Right lobe of liver (tissue), 6 donors: ENCODE results near the gene MYOM1. TPM values are rescaled to one million over a fixed set of nuclear protein-coding genes. Genes with fewer than 3 reads are reported as not detected.

Source experiments
- ATAC-seq, 4 donors: fragments of 200-7000 bp; cut with Tn5 transposase; one replicate each; pipeline ENCODE4 v1.9.1; 2020; ENCODE audit warnings: mild to moderate bottlenecking in 4 of 4, moderate library complexity in 4 of 4
- DNase-seq, 3 donors: peaks; one replicate each; pipeline ENCODE4 v3.0.0-alpha.2; 2020
- H3K27ac ChIP-seq, 3 donors: fragments of 200-600 bp; one replicate each; pipeline ENCODE4 v1.8.0; 2022
- H3K27me3 ChIP-seq, 2 donors: fragments of 200-600 bp; one replicate each; pipeline ENCODE4 v1.8.0; 2022
- H3K36me3 ChIP-seq, 4 donors: fragments of 200-600 bp; sonication (generic) in 1 of 4; one replicate each; pipeline versions ENCODE4 v1.5.1 to v1.8.0; 2017 to 2022; ENCODE audit warnings: control low read depth in 1 of 4
- H3K4me1 ChIP-seq, 4 donors: fragments of 200-600 bp; sonication (generic) in 1 of 4; one replicate each; pipeline versions ENCODE4 v1.5.1 to v1.8.0; 2017 to 2022; ENCODE audit warnings: control low read depth in 1 of 4
- H3K4me3 ChIP-seq, 3 donors: fragments of 200-600 bp; one replicate each; pipeline ENCODE4 v1.8.0; 2022
- H3K9me3 ChIP-seq, 4 donors: fragments of 200-600 bp; sonication (generic) in 1 of 4; one replicate each; pipeline versions ENCODE4 v1.5.1 to v1.8.0; 2017 to 2022; ENCODE audit warnings: control low read depth in 1 of 4
- POLR2A ChIP-seq: fragments of 450-650 bp; IDR thresholded peaks from one replicate; pipeline ENCODE4 v1.6.1; 2017; ENCODE audit warnings: antibody characterized with exemption, mild to moderate bottlenecking
- WGBS: methylation state at CpG from one replicate; pipeline ENCODE4 v1.1.6; 2018; ENCODE audit warnings: low coverage, low lambda C conversion rate; ENCODE audit not compliant: insufficient coverage; ENCODE audit errors: missing lambda C conversion rate; 5-methylcytosine and 5-hydroxymethylcytosine counted together
- intact Hi-C, 2 donors: fragments of 100-400 bp; cut with DNase I; formaldehyde crosslinking; loops; one replicate each; pipeline versions ENCODE4 v1.11.2 to v1.14.1; 2022
- total RNA-seq, 6 experiments: library from RNA; depleted of rRNA in 2 of 6; stranded (reverse); fragments of >200 nt in 2 of 6; fragmentation: NEBNext Ultra II Directional in 3 of 6; extraction: Animal tissue kit (Norgen Biotek cat#: 25700) in 3 of 6; gene quantifications; one replicate each; pipeline versions ENCODE4 v1.1.0 to v1.2.4, GENCODE V29; 2016 to 2023
- TF ChIP-seq, protein P1 (sequence below), 4 donors: fragments of 200-600 bp in 3 of 4; fragments of 450-650 bp in 1 of 4; IDR thresholded peaks; one replicate each; pipeline versions ENCODE4 v1.5.1 to v1.8.0; 2016 to 2022; ENCODE audit warnings: antibody characterized with exemption in 4 of 4, mild to moderate bottlenecking in 2 of 4
- donor health status: DM: no; HTN: yes; CAD: no.
- donor health status: DM: no; HTN: no; CAD: no.
- donor health status: DM: no; HTN: no; CAD: no.
- donor health status: DM: no; HTN: yes; CAD: no.
- donor health status: DM: no; HTN: yes; CAD: no.

MYOM1 gene
- total RNA-seq, 6 experiments from 2014 or later = 3.1 to 64.5 (median 19.1) TPM

GRCh38 chr18:3152294-3152693 is 67.5 kb downstream of the MYOM1 start:
- 93% methylated on average over 1 of the region's 1 CpG for WGBS
- peaks cover 0 to 29% (median 17%) of the 10 kb centered on the region in 4 donors for H3K4me1 ChIP-seq
- peaks cover 0 to 4% (median under 1%) of the 10 kb centered on the region in 4 donors for H3K36me3 ChIP-seq
- H3K9me3 ChIP-seq = no peaks in the 10 kb centered on the region
- TF ChIP-seq, protein P1, sequence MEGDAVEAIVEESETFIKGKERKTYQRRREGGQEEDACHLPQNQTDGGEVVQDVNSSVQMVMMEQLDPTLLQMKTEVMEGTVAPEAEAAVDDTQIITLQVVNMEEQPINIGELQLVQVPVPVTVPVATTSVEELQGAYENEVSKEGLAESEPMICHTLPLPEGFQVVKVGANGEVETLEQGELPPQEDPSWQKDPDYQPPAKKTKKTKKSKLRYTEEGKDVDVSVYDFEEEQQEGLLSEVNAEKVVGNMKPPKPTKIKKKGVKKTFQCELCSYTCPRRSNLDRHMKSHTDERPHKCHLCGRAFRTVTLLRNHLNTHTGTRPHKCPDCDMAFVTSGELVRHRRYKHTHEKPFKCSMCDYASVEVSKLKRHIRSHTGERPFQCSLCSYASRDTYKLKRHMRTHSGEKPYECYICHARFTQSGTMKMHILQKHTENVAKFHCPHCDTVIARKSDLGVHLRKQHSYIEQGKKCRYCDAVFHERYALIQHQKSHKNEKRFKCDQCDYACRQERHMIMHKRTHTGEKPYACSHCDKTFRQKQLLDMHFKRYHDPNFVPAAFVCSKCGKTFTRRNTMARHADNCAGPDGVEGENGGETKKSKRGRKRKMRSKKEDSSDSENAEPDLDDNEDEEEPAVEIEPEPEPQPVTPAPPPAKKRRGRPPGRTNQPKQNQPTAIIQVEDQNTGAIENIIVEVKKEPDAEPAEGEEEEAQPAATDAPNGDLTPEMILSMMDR (IDR thresholded peaks at IDR 0.05) = no peak
- no peak for TF ChIP-seq POLR2A
- intact Hi-C loops = loop anchor here in 1 of 2 donors (10.0 kb wide), 1 partner anchor 83 kb away; no protein-coding TSS in a partner anchor
- no peak overlapping the region for H3K4me3 ChIP-seq
- ATAC-seq (no peak), DNase-seq (no peak)
- peak overlapping the region in 2 of 3 donors; percentile 51 to 92 for H3K27ac ChIP-seq
- H3K27me3 ChIP-seq = no peaks in the 10 kb centered on the region

DNA sequence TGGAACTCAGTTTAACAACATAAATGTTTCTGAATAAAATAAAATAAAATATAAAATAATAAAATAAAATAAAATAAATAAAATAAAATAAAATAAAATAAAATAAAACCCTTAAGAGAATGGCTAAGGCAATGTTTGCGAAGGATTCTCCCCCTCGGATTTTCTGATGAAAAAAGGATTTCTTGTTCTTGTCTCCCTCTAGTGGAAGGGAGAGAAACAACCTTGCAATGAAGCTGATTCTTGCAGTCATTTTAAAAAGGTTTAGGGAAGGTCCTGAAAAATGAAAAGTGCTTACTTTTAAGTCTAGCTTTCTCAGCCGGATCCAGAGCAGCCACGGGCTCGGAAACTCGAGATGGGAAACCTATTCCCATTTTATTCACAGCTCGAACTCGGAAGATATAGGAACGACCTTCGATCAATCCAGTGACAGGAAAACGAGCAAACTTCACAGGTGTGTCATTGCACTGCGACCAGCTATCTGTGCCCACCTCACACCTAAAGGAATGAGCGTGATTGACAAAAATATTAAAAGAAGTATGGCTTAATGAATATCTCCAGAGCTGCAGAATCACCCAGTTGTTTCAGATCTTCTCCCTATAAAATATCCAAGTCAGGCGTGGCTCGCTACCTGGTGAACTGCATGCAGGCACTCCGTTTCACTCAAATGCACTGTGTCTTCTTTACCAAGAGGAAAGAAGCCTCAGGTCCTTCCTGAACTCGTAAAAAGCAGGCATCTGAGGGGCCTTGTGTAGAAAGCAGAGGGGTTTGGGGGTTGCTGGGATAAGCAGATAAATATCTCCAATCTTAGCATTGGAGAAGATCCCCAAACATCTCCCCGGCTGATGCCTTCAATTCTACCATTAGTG is 68.1 kb downstream of the MYOM1 start:
- H3K4me1 ChIP-seq = peaks cover 0 to 29% (median 17%) of the 10 kb centered on the region in 4 donors
- H3K27ac ChIP-seq = peak overlapping the region in 2 of 3 donors; percentile 15 to 92
- H3K9me3 ChIP-seq = no peaks in the 10 kb centered on the region
- WGBS = 36% methylated on average over 18 of the region's 18 CpGs
- no peak overlapping the region for H3K4me3 ChIP-seq
- H3K36me3 ChIP-seq = peaks cover 0 to 4% (median 1%) of the 10 kb centered on the region in 4 donors
- H3K27me3 ChIP-seq = no peaks in the 10 kb centered on the region
- DNase-seq (no peak), ATAC-seq (peak; percentile 20 to 56 (median 30))
- intact Hi-C loops = loop anchor here in 1 of 2 donors (10.0 kb wide), 1 partner anchor 83 kb away; no protein-coding TSS in a partner anchor
- no peak for TF ChIP-seq POLR2A
- TF ChIP-seq, protein P1 (IDR thresholded peaks at IDR 0.05) = peak; percentile 62 to 80 (median 78)

DNA sequence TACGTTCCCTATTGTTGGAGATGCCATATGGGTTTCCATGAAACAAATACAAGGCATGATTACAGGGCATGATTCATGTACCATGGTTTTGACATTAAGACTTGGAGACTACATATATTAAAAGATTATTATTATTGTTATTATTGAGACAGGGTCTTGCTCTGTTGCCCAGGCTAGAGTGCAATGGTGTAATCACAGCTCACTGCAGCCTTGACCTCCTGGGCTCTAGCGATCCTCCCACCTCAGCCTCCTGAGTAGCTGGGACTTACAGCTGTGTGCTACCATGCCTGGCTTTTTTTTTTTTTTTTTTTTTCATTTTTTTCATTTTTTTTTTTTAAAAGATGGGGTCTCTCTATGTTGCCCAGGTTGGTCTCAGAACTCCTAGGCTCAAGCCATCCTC is 69.1 kb downstream of the MYOM1 start:
- no peaks in the 10 kb centered on the region for H3K9me3 ChIP-seq
- TF ChIP-seq, protein P1 (IDR thresholded peaks at IDR 0.05) = no peak
- no peak for TF ChIP-seq POLR2A
- no peak for DNase-seq
- ATAC-seq = no peak
- no peak overlapping the region for H3K4me3 ChIP-seq
- H3K36me3 ChIP-seq = peaks cover 0 to 4% (median 1%) of the 10 kb centered on the region in 4 donors
- no peak overlapping the region for H3K27ac ChIP-seq
- no peaks in the 10 kb centered on the region for H3K27me3 ChIP-seq
- 94% methylated on average over 2 of the region's 2 CpGs for WGBS
- peaks cover 0 to 22% (median 14%) of the 10 kb centered on the region in 4 donors for H3K4me1 ChIP-seq
- intact Hi-C loops = loop anchor here in 1 of 2 donors (10.0 kb wide), 1 partner anchor 84 kb away; no protein-coding TSS in a partner anchor

DNA sequence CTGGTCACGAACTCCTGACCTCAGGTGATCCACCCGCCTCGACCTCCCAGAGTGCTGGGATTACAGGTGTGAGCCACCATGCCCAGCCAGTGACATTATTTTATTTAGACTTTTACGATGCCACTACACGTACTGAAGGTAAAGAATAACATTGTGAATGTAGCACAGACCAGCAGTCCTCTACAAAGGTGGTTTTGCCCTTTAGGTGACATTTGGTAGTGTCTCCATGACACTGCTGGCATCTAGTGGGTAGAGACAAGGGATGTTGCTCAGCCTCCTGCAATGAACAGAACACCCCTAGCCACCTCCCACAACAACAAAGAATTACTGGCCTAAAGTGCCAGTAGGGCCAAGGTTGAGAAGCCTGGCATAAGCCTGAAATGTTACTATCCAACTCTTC is 69.5 kb downstream of the MYOM1 start:
- no peak overlapping the region for H3K27ac ChIP-seq
- ATAC-seq (no peak), DNase-seq (no peak)
- no peaks in the 10 kb centered on the region for H3K27me3 ChIP-seq
- intact Hi-C loops = loop anchor here in 1 of 2 donors (10.0 kb wide), 1 partner anchor 85 kb away; no protein-coding TSS in a partner anchor
- no peaks in the 10 kb centered on the region for H3K9me3 ChIP-seq
- H3K36me3 ChIP-seq = peaks cover 0 to 4% (median 1%) of the 10 kb centered on the region in 4 donors
- WGBS = 92% methylated on average over 3 of the region's 5 CpGs
- TF ChIP-seq, protein P1 (IDR thresholded peaks at IDR 0.05) = no peak
- no peak for TF ChIP-seq POLR2A
- H3K4me3 ChIP-seq = no peak overlapping the region
- peaks cover 0 to 20% (median 12%) of the 10 kb centered on the region in 4 donors for H3K4me1 ChIP-seq
